ENCODE measurements around the gene SFT2D1.

The SFT2D1 gene

DNA sequence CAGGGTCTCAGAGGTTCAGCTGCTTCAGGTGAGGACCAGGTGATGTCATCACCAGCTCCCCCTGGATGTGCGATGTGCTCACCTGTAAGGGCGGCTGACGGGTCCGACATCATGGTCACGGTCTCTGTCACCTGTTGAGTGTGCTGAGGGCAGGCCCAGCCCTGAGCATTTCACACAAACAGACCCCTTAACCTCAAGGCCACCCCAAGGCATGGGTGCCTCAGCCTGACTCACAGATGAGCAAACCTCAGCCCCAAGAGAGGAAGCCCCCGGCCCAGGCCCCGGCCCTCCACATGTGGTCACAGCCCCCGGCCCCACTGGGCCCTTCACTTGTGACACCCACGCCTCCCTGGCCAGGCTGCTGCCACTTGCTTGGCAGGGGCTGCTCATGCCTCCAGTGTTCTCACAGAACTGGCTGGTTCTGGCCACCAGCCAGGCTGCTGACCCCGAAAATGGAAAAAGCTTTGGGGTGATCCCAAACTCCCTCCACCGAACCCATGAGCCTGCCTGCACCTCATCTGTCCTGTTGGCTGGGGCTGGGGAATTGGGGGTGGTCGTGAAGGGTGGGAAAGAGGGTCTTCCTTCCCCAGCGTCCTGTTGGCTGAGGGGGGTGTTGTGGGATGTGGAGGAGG lies 67.5 kb downstream of the SFT2D1 start:
- no peak overlapping the region for H3K27ac ChIP-seq
- no peak overlapping the region for H3K4me2 ChIP-seq
- TF ChIP-seq, protein P1, sequence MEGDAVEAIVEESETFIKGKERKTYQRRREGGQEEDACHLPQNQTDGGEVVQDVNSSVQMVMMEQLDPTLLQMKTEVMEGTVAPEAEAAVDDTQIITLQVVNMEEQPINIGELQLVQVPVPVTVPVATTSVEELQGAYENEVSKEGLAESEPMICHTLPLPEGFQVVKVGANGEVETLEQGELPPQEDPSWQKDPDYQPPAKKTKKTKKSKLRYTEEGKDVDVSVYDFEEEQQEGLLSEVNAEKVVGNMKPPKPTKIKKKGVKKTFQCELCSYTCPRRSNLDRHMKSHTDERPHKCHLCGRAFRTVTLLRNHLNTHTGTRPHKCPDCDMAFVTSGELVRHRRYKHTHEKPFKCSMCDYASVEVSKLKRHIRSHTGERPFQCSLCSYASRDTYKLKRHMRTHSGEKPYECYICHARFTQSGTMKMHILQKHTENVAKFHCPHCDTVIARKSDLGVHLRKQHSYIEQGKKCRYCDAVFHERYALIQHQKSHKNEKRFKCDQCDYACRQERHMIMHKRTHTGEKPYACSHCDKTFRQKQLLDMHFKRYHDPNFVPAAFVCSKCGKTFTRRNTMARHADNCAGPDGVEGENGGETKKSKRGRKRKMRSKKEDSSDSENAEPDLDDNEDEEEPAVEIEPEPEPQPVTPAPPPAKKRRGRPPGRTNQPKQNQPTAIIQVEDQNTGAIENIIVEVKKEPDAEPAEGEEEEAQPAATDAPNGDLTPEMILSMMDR (conservative IDR thresholded peaks at IDR 0.05; ENCODE audit: low read depth, low read length): no peak
- H3K4me1 ChIP-seq (ENCODE audit: low read depth, poor library complexity, severe bottlenecking): peaks cover 6% of the 10 kb centered on the region
- H4K20me1 ChIP-seq (ENCODE audit: insufficient read depth): no peaks in the 10 kb centered on the region
- no peak overlapping the region for H2AFZ ChIP-seq (ENCODE audit: low read depth)
- H3K27me3 ChIP-seq (ENCODE audit: insufficient read depth, low read depth): no peaks in the 10 kb centered on the region
- no peak overlapping the region for H3K4me3 ChIP-seq (IDR thresholded peaks at IDR 0.05; ENCODE audit: insufficient read depth, low read depth, low read length)
- H3K79me2 ChIP-seq (ENCODE audit: insufficient read depth, low read depth): no peaks in the 10 kb centered on the region
- no peaks in the 10 kb centered on the region for H3K36me3 ChIP-seq (ENCODE audit: insufficient read depth)
- no peak overlapping the region for H3K9ac ChIP-seq

DNA sequence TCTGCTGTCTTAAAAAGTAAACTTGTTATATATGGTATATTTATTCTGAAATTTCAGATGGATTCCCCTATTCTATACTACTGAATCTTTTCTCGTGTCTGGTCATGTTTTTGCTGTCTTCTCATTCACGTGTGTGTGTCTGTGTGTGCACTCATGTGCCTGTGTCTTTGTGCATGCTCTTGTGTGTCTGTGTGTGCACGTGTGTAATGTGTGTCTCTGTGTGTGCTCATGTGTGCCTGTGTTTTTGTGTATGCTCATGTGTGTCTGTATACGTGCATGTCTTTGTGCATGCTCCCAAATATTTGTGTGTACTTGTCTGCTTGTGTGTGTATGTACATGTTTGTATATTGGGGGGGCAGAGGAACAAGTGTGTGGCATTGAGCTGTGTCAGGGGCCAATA lies 68.2 kb downstream of the SFT2D1 start:
- H3K27ac ChIP-seq: no peak overlapping the region
- TF ChIP-seq, protein P1 (conservative IDR thresholded peaks at IDR 0.05; ENCODE audit: low read depth, low read length): no peak
- no peak overlapping the region for H3K9ac ChIP-seq
- no peak overlapping the region for H2AFZ ChIP-seq (ENCODE audit: low read depth)
- no peak overlapping the region for H3K4me3 ChIP-seq (IDR thresholded peaks at IDR 0.05; ENCODE audit: insufficient read depth, low read depth, low read length)
- peaks cover 6% of the 10 kb centered on the region for H3K4me1 ChIP-seq (ENCODE audit: low read depth, poor library complexity, severe bottlenecking)
- H4K20me1 ChIP-seq (ENCODE audit: insufficient read depth): no peaks in the 10 kb centered on the region
- H3K36me3 ChIP-seq (ENCODE audit: insufficient read depth): no peaks in the 10 kb centered on the region
- no peaks in the 10 kb centered on the region for H3K27me3 ChIP-seq (ENCODE audit: insufficient read depth, low read depth)
- no peak overlapping the region for H3K4me2 ChIP-seq
- H3K79me2 ChIP-seq (ENCODE audit: insufficient read depth, low read depth): no peaks in the 10 kb centered on the region

DNA sequence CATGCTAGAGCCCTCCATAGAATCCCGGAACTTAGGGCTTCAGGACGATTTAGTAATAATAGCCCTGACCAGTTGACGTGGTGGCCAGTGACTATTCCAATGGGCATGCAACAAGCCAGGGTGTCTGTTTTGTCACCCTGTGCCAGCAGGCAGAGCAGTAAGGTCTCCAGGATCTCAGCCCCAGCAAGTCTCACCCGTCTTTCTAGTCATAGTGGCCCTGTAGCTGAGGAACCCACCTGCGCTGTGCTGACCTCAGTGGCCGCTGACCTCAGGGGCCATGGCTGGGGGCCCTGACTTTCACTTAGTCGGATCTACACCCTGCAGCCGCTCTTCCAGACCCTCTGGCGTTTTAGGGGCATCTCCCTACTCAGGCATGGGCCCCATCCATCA lies 71.0 kb downstream of the SFT2D1 start:
- Histone ChIP-seq H3K4me2 (no peak overlapping the region), H3K4me1 (ENCODE audit: low read depth, poor library complexity, severe bottlenecking) (peaks cover 6% of the 10 kb centered on the region), H2AFZ (ENCODE audit: low read depth) (no peak overlapping the region), H3K79me2 (ENCODE audit: insufficient read depth, low read depth) (no peaks in the 10 kb centered on the region), H3K27ac (no peak overlapping the region), H3K27me3 (ENCODE audit: insufficient read depth, low read depth) (no peaks in the 10 kb centered on the region), H3K36me3 (ENCODE audit: insufficient read depth) (no peaks in the 10 kb centered on the region), H4K20me1 (ENCODE audit: insufficient read depth) (no peaks in the 10 kb centered on the region), H3K4me3 (IDR thresholded peaks at IDR 0.05; ENCODE audit: insufficient read depth, low read depth, low read length) (no peak overlapping the region), H3K9ac (no peak overlapping the region)
- TF ChIP-seq, protein P1 (conservative IDR thresholded peaks at IDR 0.05; ENCODE audit: low read depth, low read length): no peak

DNA sequence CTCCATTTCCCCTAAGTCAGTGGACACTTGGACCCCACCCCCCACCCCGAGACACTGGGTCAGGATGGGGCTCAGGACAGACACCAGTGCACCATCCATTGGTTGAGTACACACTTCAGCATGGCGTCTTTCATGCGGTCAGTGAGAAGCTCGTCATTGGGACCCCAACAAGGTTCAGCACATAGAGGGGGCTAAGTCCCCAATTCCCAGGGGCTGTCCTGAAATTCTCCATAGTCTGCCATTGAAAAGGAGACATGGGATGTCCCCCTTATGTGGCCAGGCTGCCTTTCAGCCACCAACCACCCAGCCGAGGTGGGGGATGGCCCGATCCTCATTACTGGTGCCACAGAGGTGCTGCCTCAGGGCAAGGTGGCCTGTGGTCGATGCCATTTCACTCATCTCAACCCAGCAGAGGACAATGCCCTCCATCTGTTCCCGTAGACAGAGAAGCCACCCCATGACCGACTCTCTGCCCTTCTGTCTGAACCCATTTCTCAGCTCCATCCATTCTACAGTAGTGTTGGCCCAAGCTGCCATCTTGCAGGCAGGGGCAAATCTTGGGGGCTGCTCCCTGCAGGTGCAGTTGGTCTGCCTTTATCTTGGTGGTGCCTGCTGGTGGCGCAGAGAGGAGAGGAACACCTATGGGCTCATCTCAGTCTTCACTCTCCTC lies 71.5 kb downstream of the SFT2D1 start:
- H2AFZ ChIP-seq (ENCODE audit: low read depth): no peak overlapping the region
- no peak overlapping the region for H3K27ac ChIP-seq
- H4K20me1 ChIP-seq (ENCODE audit: insufficient read depth): no peaks in the 10 kb centered on the region
- TF ChIP-seq, protein P1 (conservative IDR thresholded peaks at IDR 0.05; ENCODE audit: low read depth, low read length): no peak
- no peak overlapping the region for H3K4me3 ChIP-seq (IDR thresholded peaks at IDR 0.05; ENCODE audit: insufficient read depth, low read depth, low read length)
- no peaks in the 10 kb centered on the region for H3K27me3 ChIP-seq (ENCODE audit: insufficient read depth, low read depth)
- no peak overlapping the region for H3K9ac ChIP-seq
- H3K79me2 ChIP-seq (ENCODE audit: insufficient read depth, low read depth): no peaks in the 10 kb centered on the region
- H3K4me1 ChIP-seq (ENCODE audit: low read depth, poor library complexity, severe bottlenecking): peaks cover 4% of the 10 kb centered on the region
- no peaks in the 10 kb centered on the region for H3K36me3 ChIP-seq (ENCODE audit: insufficient read depth)
- H3K4me2 ChIP-seq: no peak overlapping the region

Measured in KMS-11 (cell line).